Osteocyte (in vitro differentiated cells): ENCODE results near the gene TLDC2. TPM values are rescaled to one million over a fixed set of nuclear protein-coding genes. Genes with fewer than 3 reads are reported as not detected.
"Not testable (repeated sequence)": the region's sequence is repeated elsewhere in the genome, so short reads cannot be mapped to it uniquely, and the experiment has no call there.

Experiments used
- DNase-seq: peaks from one replicate; pipeline ENCODE4 v3.0.0; 2021; ENCODE audit warnings: mixed read lengths; ENCODE audit not compliant: unreplicated experiment; ENCODE audit errors: extremely low spot score
- H3K27ac Mint-ChIP-seq: one replicate; pipeline ENCODE4 v1.8.0; 2021; ENCODE audit warnings: mild to moderate bottlenecking, mixed read lengths; ENCODE audit not compliant: unreplicated experiment
- H3K27me3 Mint-ChIP-seq: one replicate; pipeline ENCODE4 v1.8.0; 2021; ENCODE audit warnings: mixed read lengths; ENCODE audit not compliant: unreplicated experiment
- H3K36me3 Mint-ChIP-seq: one replicate; pipeline ENCODE4 v1.8.0; 2021; ENCODE audit warnings: mixed read lengths; ENCODE audit not compliant: unreplicated experiment
- H3K4me1 Mint-ChIP-seq: one replicate; pipeline ENCODE4 v1.8.0; 2021; ENCODE audit warnings: mixed read lengths; ENCODE audit not compliant: unreplicated experiment
- H3K4me3 Mint-ChIP-seq: one replicate; pipeline ENCODE4 v1.8.0; 2021; ENCODE audit warnings: mild to moderate bottlenecking, moderate library complexity, mixed read lengths; ENCODE audit not compliant: unreplicated experiment
- H3K9me3 Mint-ChIP-seq: one replicate; pipeline ENCODE4 v1.8.0; 2021; ENCODE audit warnings: mixed read lengths; ENCODE audit not compliant: unreplicated experiment
- CTCF ChIP-seq: fragments of 200-600 bp; sonication (generic); IDR thresholded peaks from 2 replicates; pipeline ENCODE4 v1.5.0; 2021; ENCODE audit warnings: antibody characterized with exemption, mild to moderate bottlenecking, moderate library complexity
- total RNA-seq: library from RNA; stranded (reverse); gene quantifications from 2 replicates; pipeline ENCODE4 v1.2.1, GENCODE V29; 2021

Gene TLDC2
- total RNA-seq, 1 donor from 2014 or later: not detected

GRCh38 chr20:36895036-36895435, 19.1 kb downstream of the TLDC2 start:
- H3K4me3 Mint-ChIP-seq: no peak overlapping the region
- no peaks in the 10 kb centered on the region for H3K4me1 Mint-ChIP-seq
- peaks cover 9% of the 10 kb centered on the region for H3K36me3 Mint-ChIP-seq
- no peaks in the 10 kb centered on the region for H3K27me3 Mint-ChIP-seq
- no peak overlapping the region for H3K27ac Mint-ChIP-seq
- no peaks in the 10 kb centered on the region for H3K9me3 Mint-ChIP-seq
- no peak for TF ChIP-seq CTCF
- DNase-seq: no peak

GRCh38 chr20:36904690-36905089, 28.8 kb downstream of the TLDC2 start:
- no peaks in the 10 kb centered on the region for H3K27me3 Mint-ChIP-seq
- H3K27ac Mint-ChIP-seq: no peak overlapping the region
- no peak overlapping the region for H3K4me3 Mint-ChIP-seq
- H3K4me1 Mint-ChIP-seq: peaks cover 2% of the 10 kb centered on the region
- DNase-seq: no peak
- no peaks in the 10 kb centered on the region for H3K9me3 Mint-ChIP-seq
- peaks cover 15% of the 10 kb centered on the region for H3K36me3 Mint-ChIP-seq
- TF ChIP-seq CTCF: no peak

- not testable (repeated sequence) for H3K4me3 Mint-ChIP-seq, H3K4me1 Mint-ChIP-seq, H3K9me3 Mint-ChIP-seq, H3K27me3 Mint-ChIP-seq, H3K27ac Mint-ChIP-seq, DNase-seq
- peaks cover 16% of the 10 kb centered on the region for H3K36me3 Mint-ChIP-seq
Measured at GRCh38 chr20:36905566-36905965, 29.6 kb downstream of the TLDC2 start.

GRCh38 chr20:36906086-36906485, 30.1 kb downstream of the TLDC2 start:
- not testable (repeated sequence) for H3K27ac Mint-ChIP-seq, DNase-seq, H3K9me3 Mint-ChIP-seq, H3K4me3 Mint-ChIP-seq, H3K4me1 Mint-ChIP-seq, H3K27me3 Mint-ChIP-seq
- H3K36me3 Mint-ChIP-seq: peaks cover 16% of the 10 kb centered on the region

GRCh38 chr20:36908603-36909002, 32.7 kb downstream of the TLDC2 start:
- no peak overlapping the region for H3K27ac Mint-ChIP-seq
- no peak for TF ChIP-seq CTCF
- peaks cover 18% of the 10 kb centered on the region for H3K36me3 Mint-ChIP-seq
- no peak for DNase-seq
- H3K27me3 Mint-ChIP-seq: no peaks in the 10 kb centered on the region
- H3K9me3 Mint-ChIP-seq: no peaks in the 10 kb centered on the region
- no peak overlapping the region for H3K4me3 Mint-ChIP-seq
- peaks cover 2% of the 10 kb centered on the region for H3K4me1 Mint-ChIP-seq

- H3K27ac Mint-ChIP-seq: no peak overlapping the region
- H3K4me1 Mint-ChIP-seq: no peaks in the 10 kb centered on the region
- no peaks in the 10 kb centered on the region for H3K27me3 Mint-ChIP-seq
- no peaks in the 10 kb centered on the region for H3K9me3 Mint-ChIP-seq
- H3K36me3 Mint-ChIP-seq: peaks cover 15% of the 10 kb centered on the region
- DNase-seq: no peak
- H3K4me3 Mint-ChIP-seq: no peak overlapping the region
- TF ChIP-seq CTCF: no peak
Measured at GRCh38 chr20:36916199-36916598, 40.3 kb downstream of the TLDC2 start.
